GM12878 (cell line): ENCODE results near the gene SLC6A20. TPM values are rescaled to one million over a fixed set of nuclear protein-coding genes. Genes with fewer than 3 reads are reported as not detected.
A peak's percentile ranks its signal among the peaks of the same experiment; 100 is the strongest.

Experiments used
- ATAC-seq: fragments of 200-7000 bp; cut with Tn5 transposase; 3 replicates; pipeline ENCODE4 v1.9.1; 2020; ENCODE audit warnings: mild to moderate bottlenecking, moderate library complexity
- BruUV-seq: library from RNA; stranded (reverse); fragments of 400-500 nt; replicated peaks from 2 replicates; lab custom pipeline; 2021; lab: Mats Ljungman, UMichigan
- CTCF ChIA-PET: fragments of 300-600 bp; sonication (Branson Sonifier 250); formaldehyde crosslinking; extraction: SDS; loops from one replicate; lab custom pipeline; 2021; ENCODE audit warnings: inconsistent platforms; lab: Yijun Ruan, JAX
- POLR2A ChIA-PET: fragments of 350-600 bp; formaldehyde crosslinking; extraction: SDS; loops from one replicate; lab custom pipeline; 2021; ENCODE audit warnings: inconsistent platforms; lab: Charles Lee
- RAD21 ChIA-PET: fragments of 300-600 bp; sonication (Branson Sonifier 250); formaldehyde crosslinking; loops from one replicate; lab custom pipeline; 2023; ENCODE audit warnings: antibody characterized with exemption; ENCODE audit not compliant: unreplicated experiment; lab: Charles Lee
- SMC1A ChIA-PET: fragments of 300-600 bp; sonication (Branson Sonifier 250); formaldehyde crosslinking; loops from one replicate; lab custom pipeline; 2023; ENCODE audit not compliant: unreplicated experiment, uncharacterized antibody; lab: Charles Lee
- DNase-seq: peaks from one replicate; pipeline ENCODE4 v3.0.0-alpha.2; 2011; ENCODE audit warnings: low read depth, low spot score
- FAIRE-seq: peaks from 3 replicates; lab custom pipeline; 2011; peaks lifted over from hg19 to GRCh38; lab: Jason Lieb, UNC
- H2AFZ ChIP-seq: 2 replicates; pipeline ENCODE4 v1.6.0; 2011; ENCODE audit warnings: low read depth, low read length, control low read depth; ENCODE audit not compliant: control insufficient read depth
- H3K27ac ChIP-seq: 2 replicates; pipeline ENCODE4 v1.5.1; 2011; ENCODE audit warnings: control low read depth; ENCODE audit not compliant: control insufficient read depth, insufficient read depth
- H3K27me3 ChIP-seq, 2 experiments: replicated peaks in 1 of 2; 2 replicates each; pipeline versions ENCODE4 v1.6.0 to v1.6.1; 2011; ENCODE audit warnings: low read length in 1 of 2; ENCODE audit not compliant: control insufficient read depth in 2 of 2, insufficient read depth in 2 of 2
- H3K36me3 ChIP-seq, 2 experiments: 2 replicates each; pipeline ENCODE4 v1.5.1; 2011; ENCODE audit warnings: low read length in 1 of 2; ENCODE audit not compliant: control insufficient read depth in 2 of 2, insufficient read depth in 2 of 2
- H3K4me1 ChIP-seq: 2 replicates; pipeline ENCODE4 v1.6.1; 2011; ENCODE audit warnings: mild to moderate bottlenecking, low read length, moderate library complexity, mixed read lengths; ENCODE audit not compliant: control insufficient read depth, insufficient read depth
- H3K4me2 ChIP-seq: 2 replicates; pipeline ENCODE4 v1.6.0; 2011; ENCODE audit warnings: control low read depth; ENCODE audit not compliant: control insufficient read depth, insufficient read depth
- H3K4me3 ChIP-seq: fragments of 200-600 bp; sonication (generic); 2 replicates; pipeline ENCODE4 v1.5.1; 2016
- H3K79me2 ChIP-seq: 2 replicates; pipeline ENCODE4 v1.6.0; 2011; ENCODE audit warnings: low read length; ENCODE audit not compliant: control insufficient read depth, insufficient read depth
- H3K9ac ChIP-seq: 2 replicates; pipeline ENCODE4 v1.8.0; 2011; ENCODE audit warnings: low read length, control low read depth, mixed read lengths; ENCODE audit not compliant: control insufficient read depth, insufficient read depth
- H3K9me3 ChIP-seq: replicated peaks from 3 replicates; pipeline ENCODE4 v1.5.1; 2011; ENCODE audit warnings: mild to moderate bottlenecking, low read length; ENCODE audit not compliant: control insufficient read depth, insufficient read depth
- H4K20me1 ChIP-seq: 2 replicates; pipeline ENCODE4 v1.6.0; 2011; ENCODE audit not compliant: control insufficient read depth, insufficient read depth
- CHD4 ChIP-seq: fragments of 200-600 bp; sonication (generic); IDR thresholded peaks from 2 replicates; pipeline ENCODE4 v1.6.1; 2016; ENCODE audit warnings: mild to moderate bottlenecking
- MTA2 ChIP-seq: fragments of 450-650 bp; IDR thresholded peaks from 2 replicates; pipeline ENCODE4 v1.6.1; 2016; ENCODE audit warnings: low read depth, mild to moderate bottlenecking, moderate library complexity
- MYC ChIP-seq: IDR thresholded peaks from 2 replicates; pipeline ENCODE4 v1.6.1; 2011; ENCODE audit warnings: mild to moderate bottlenecking, low read length, moderate library complexity, inconsistent platforms; ENCODE audit not compliant: insufficient read depth, insufficient replicate concordance, insufficient read length, severe bottlenecking
- NR2C2 ChIP-seq: IDR thresholded peaks from 2 replicates; pipeline ENCODE4 v1.6.1; 2011; ENCODE audit warnings: borderline replicate concordance, low read depth; ENCODE audit not compliant: control insufficient read depth, insufficient read length
- POLR2AphosphoS2 ChIP-seq: IDR thresholded peaks from 2 replicates; pipeline ENCODE4 v1.6.1; 2011; ENCODE audit warnings: low read depth, mild to moderate bottlenecking, low read length, improper control_type of control experiment, moderate library complexity
- WGBS: methylation state at CpG from one replicate; pipeline ENCODE4 v1.1.6; 2016; ENCODE audit warnings: low lambda C conversion rate; ENCODE audit not compliant: insufficient replicate concordance, insufficient coverage; ENCODE audit errors: missing lambda C conversion rate; 5-methylcytosine and 5-hydroxymethylcytosine counted together
- in situ Hi-C: fragments of 300-500 bp; cut with MboI; formaldehyde crosslinking; loops from 9 replicates; pipeline ENCODE4 v1.14.3; 2018; ENCODE audit warnings: mixed read lengths
- intact Hi-C: fragments of 100-400 bp; cut with micrococcal nuclease; formaldehyde crosslinking; loops from one replicate; pipeline ENCODE4 v1.14.2; 2022; ENCODE audit not compliant: unreplicated experiment
- polyA plus RNA-seq, 11 experiments: library from polyadenylated mRNA; depleted of rRNA in 4 of 11; unstranded in 6 of 11; stranded (reverse) in 5 of 11; fragments of >200 nt; fragmentation: Nextera tagmentation in 4 of 11; fragmentation: Illumina TruSeq in 1 of 11; extraction: Ambion mirVana in 4 of 11; extraction: Trizol in 1 of 11; gene quantifications; 1 replicate in 1 of 11; 2 replicates in 10 of 11; pipeline versions ENCODE4 v1.2.1 to v1.2.3, GENCODE V29; 2011 to 2016; ENCODE audit warnings: inconsistent platforms in 2 of 11, missing spikeins in 2 of 11, low read depth in 1 of 11
- total RNA-seq, 4 experiments: library from RNA; depleted of rRNA in 3 of 4; stranded (reverse); fragments of >200 nt in 3 of 4; fragmentation: Illumina TruSeq in 1 of 4; extraction: Trizol in 1 of 4; gene quantifications; 2 replicates each; pipeline versions ENCODE4 v1.2.1 to v1.2.3, GENCODE V29; 2013 to 2021
- TF ChIP-seq, protein P1 (sequence below): fragments of 450-650 bp; IDR thresholded peaks from 2 replicates; pipeline ENCODE4 v1.6.1; 2017; ENCODE audit warnings: mild to moderate bottlenecking, moderate library complexity

The SLC6A20 gene
- total and polyA plus RNA-seq, 10 of the 15 experiments (the other 5 are each of a cell fraction or from before 2014, with no cell fraction given) = 0.31 to 4.1 (median 1.1) TPM

DNA sequence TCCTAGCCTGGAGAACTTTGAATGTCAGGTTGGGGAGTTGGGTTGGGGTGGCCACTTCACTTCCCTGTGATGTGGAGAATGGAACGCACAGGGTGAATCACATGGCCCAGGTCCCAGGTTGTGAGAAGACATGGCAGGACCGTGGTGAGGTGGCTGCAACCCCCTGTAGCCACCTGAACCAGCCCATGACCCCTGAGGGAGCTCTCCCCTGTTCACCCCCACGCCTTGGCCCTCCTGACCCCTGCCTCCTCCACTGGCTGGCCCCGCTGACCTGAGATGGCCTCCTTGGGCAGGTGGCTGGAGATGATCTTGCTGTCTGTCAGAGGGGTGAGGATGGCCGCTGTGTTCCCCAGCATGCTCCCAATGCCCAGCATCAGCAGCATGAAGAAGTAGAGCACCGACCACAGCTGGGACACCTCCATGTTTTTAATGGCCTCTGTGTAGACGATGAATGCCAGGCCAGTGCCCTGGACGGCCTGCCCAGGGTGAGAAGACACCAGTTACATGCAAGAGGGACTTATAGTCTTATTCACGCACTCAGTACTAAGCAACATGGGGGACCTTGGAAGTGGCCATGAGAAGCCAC, 31.0 kb downstream of the SLC6A20 start:
- TF ChIP-seq, protein P1, sequence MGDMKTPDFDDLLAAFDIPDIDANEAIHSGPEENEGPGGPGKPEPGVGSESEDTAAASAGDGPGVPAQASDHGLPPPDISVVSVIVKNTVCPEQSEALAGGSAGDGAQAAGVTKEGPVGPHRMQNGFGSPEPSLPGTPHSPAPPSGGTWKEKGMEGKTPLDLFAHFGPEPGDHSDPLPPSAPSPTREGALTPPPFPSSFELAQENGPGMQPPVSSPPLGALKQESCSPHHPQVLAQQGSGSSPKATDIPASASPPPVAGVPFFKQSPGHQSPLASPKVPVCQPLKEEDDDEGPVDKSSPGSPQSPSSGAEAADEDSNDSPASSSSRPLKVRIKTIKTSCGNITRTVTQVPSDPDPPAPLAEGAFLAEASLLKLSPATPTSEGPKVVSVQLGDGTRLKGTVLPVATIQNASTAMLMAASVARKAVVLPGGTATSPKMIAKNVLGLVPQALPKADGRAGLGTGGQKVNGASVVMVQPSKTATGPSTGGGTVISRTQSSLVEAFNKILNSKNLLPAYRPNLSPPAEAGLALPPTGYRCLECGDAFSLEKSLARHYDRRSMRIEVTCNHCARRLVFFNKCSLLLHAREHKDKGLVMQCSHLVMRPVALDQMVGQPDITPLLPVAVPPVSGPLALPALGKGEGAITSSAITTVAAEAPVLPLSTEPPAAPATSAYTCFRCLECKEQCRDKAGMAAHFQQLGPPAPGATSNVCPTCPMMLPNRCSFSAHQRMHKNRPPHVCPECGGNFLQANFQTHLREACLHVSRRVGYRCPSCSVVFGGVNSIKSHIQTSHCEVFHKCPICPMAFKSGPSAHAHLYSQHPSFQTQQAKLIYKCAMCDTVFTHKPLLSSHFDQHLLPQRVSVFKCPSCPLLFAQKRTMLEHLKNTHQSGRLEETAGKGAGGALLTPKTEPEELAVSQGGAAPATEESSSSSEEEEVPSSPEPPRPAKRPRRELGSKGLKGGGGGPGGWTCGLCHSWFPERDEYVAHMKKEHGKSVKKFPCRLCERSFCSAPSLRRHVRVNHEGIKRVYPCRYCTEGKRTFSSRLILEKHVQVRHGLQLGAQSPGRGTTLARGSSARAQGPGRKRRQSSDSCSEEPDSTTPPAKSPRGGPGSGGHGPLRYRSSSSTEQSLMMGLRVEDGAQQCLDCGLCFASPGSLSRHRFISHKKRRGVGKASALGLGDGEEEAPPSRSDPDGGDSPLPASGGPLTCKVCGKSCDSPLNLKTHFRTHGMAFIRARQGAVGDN = no peak
- no peak for TF ChIP-seq CHD4
- no peak for TF ChIP-seq MTA2
- TF ChIP-seq NR2C2 = peak; percentile 12
- TF ChIP-seq POLR2AphosphoS2 = no peak
- TF ChIP-seq MYC = no peak
- 69% methylated on average over 9 of the region's 9 CpGs for WGBS
- Histone ChIP-seq H3K9me3 (no peaks in the 10 kb centered on the region), H3K4me3 (no peak overlapping the region), H3K4me2 (no peak overlapping the region), H3K36me3 (no peaks in the 10 kb centered on the region), H4K20me1 (no peaks in the 10 kb centered on the region), H2AFZ (no peak overlapping the region), H3K27me3 (0 out of 4 replicates have a peak, but pooled peaks cover 0 to 2% of the 10 kb centered on the region in 2 experiments), H3K4me1 (no peaks in the 10 kb centered on the region), H3K9ac (no peak overlapping the region), H3K79me2 (no peaks in the 10 kb centered on the region), H3K27ac (no peak overlapping the region)
- no TSS peak for BruUV-seq
- intact Hi-C loops = no loop called here
- ATAC-seq (no peak), FAIRE-seq (no peak), DNase-seq (no peak)
- CTCF ChIA-PET = interaction anchor here (0.6 to 7.5 kb wide), 3 partner anchors 106 to 312 kb away, joined by 3 to 79 read pairs (median 3); no protein-coding TSS in a partner anchor
- SMC1A ChIA-PET = no interaction called here
- RAD21 ChIA-PET = no interaction called here
- POLR2A ChIA-PET = no interaction called here
- in situ Hi-C loops = loop anchor here (10.0 kb wide), 1 partner anchor 609 kb away; the partner anchor contains the start of gene CCR5
